Lower lobe of right lung (tissue), 2 donors: ENCODE data around the gene MYBPC3. TPM values are rescaled to one million over a fixed set of nuclear protein-coding genes. Genes with fewer than 3 reads are reported as not detected.

Source experiments
- ATAC-seq, 2 donors: fragments of 200-7000 bp; cut with Tn5 transposase; one replicate each; pipeline ENCODE4 v1.9.1; 2020 to 2022; ENCODE audit warnings: mild to moderate bottlenecking in 2 of 2, moderate library complexity in 2 of 2
- DNase-seq: peaks from one replicate; pipeline ENCODE4 v3.0.0-alpha.2; 2020
- H3K27ac ChIP-seq: fragments of 200-600 bp; one replicate; pipeline ENCODE4 v1.8.0; 2022
- H3K27me3 ChIP-seq: fragments of 200-600 bp; one replicate; pipeline ENCODE4 v1.8.0; 2022; ENCODE audit warnings: low read depth
- H3K36me3 ChIP-seq: fragments of 200-600 bp; one replicate; pipeline ENCODE4 v1.8.0; 2022; ENCODE audit warnings: mild to moderate bottlenecking
- H3K4me1 ChIP-seq: fragments of 200-600 bp; one replicate; pipeline ENCODE4 v1.8.0; 2022
- H3K4me3 ChIP-seq: fragments of 200-600 bp; one replicate; pipeline ENCODE4 v1.8.0; 2022; ENCODE audit warnings: mild to moderate bottlenecking
- H3K9me3 ChIP-seq: fragments of 200-600 bp; one replicate; pipeline ENCODE4 v1.8.0; 2022
- CTCF ChIP-seq: fragments of 200-600 bp; IDR thresholded peaks from one replicate; pipeline ENCODE4 v1.8.0; 2022; ENCODE audit warnings: antibody characterized with exemption, mild to moderate bottlenecking
- intact Hi-C: fragments of 100-400 bp; cut with DNase I; formaldehyde crosslinking; loops from one replicate; pipeline ENCODE4 v1.11.0; 2022
- total RNA-seq: library from RNA; stranded (reverse); fragmentation: NEBNext Ultra II Directional; extraction: Animal tissue kit (Norgen Biotek cat#: 25700); gene quantifications from one replicate; pipeline ENCODE4 v1.2.1, GENCODE V29; 2021
- donor health status: DM: no; HTN: yes; CAD: no; lungs with severe emphysema.

Gene MYBPC3
- total RNA-seq, 1 donor from 2014 or later = 0.86 TPM

DNA sequence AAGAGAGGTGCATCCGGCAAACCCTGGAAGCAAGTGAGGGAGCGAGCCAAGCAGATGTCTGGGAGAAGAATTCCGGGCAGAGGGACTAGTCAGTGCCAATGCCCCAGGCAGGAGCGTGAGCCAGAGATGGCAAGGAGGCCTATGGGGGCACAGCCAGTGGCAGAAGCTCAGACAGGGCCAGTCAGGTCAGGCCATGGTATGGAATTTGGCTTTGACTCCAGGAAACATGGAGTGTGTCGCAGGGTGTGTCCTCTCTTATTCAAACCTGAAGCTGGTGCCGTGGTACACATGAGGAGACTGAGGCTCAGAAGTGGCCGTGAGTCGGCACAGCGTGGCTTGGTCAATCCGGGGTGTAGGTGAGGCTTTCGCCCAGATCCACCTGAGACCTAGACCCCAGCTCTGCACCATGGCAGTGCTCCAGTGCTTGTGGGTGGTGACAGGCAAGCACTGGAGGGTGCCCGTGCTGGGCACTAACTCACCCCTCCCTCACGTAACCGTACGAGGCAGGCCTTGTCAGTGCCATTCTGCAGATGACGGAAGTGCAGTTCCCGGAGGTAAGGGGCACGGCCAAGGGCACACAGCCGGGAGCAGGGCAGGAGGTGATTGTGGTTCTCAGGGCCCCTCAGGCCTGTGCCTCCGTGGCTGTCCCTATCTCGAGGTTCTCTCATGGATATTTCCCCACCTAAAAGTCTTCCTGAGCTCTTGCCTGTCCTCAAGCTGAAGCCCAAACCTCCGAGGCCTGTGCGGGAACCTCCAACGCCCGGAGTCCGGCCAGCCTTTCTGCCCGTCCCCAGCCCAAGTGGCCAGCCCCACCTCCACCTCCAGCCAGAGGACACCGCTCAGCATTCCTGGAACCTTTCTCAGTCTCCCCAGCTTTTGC is 36.4 kb upstream of the MYBPC3 start:
- ATAC-seq (peak in 1 of 2 donors; percentile 2), DNase-seq (peak; percentile 61)
- TF ChIP-seq CTCF = no peak
- H3K27ac ChIP-seq = peak overlapping the region; percentile 93
- H3K4me3 ChIP-seq = no peak overlapping the region
- no peaks in the 10 kb centered on the region for H3K36me3 ChIP-seq
- no peaks in the 10 kb centered on the region for H3K27me3 ChIP-seq
- intact Hi-C loops = no loop called here
- H3K9me3 ChIP-seq = no peaks in the 10 kb centered on the region
- peaks cover 43% of the 10 kb centered on the region for H3K4me1 ChIP-seq

GRCh38 chr11:47387944-47388696 is 35.6 kb upstream of the MYBPC3 start:
- Histone ChIP-seq H3K36me3 (no peaks in the 10 kb centered on the region), H3K4me3 (no peak overlapping the region), H3K27ac (peak overlapping the region; percentile 93), H3K9me3 (no peaks in the 10 kb centered on the region), H3K27me3 (no peaks in the 10 kb centered on the region), H3K4me1 (peaks cover 36% of the 10 kb centered on the region)
- peak; percentile 73 to 77 for ATAC-seq
- peak; percentile 84 for DNase-seq
- intact Hi-C loops = no loop called here
- TF ChIP-seq CTCF = no peak

DNA sequence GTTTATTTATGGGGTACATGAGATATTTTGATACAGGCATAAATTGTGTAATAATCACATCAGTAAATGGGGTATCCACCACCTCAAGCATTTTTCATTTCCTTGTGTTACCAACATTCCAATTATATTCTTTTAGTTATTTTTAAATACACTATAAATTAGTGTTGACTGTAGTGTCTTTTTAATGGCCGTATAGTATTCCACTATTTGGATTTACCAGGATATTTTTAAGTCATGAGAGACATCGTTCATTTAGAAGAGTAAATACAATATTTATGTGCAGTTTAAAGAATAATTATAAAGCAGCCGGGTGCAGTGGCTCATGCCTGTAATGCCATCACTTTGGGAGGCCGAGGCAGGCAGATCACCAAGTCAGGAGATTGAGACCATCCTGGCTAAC is 32.0 kb upstream of the MYBPC3 start:
- intact Hi-C loops = no loop called here
- Histone ChIP-seq H3K27me3 (no peaks in the 10 kb centered on the region), H3K9me3 (no peaks in the 10 kb centered on the region), H3K27ac (no peak overlapping the region), H3K4me3 (no peak overlapping the region), H3K36me3 (no peaks in the 10 kb centered on the region), H3K4me1 (peaks cover 23% of the 10 kb centered on the region)
- DNase-seq (no peak), ATAC-seq (no peak)
- no peak for TF ChIP-seq CTCF

DNA sequence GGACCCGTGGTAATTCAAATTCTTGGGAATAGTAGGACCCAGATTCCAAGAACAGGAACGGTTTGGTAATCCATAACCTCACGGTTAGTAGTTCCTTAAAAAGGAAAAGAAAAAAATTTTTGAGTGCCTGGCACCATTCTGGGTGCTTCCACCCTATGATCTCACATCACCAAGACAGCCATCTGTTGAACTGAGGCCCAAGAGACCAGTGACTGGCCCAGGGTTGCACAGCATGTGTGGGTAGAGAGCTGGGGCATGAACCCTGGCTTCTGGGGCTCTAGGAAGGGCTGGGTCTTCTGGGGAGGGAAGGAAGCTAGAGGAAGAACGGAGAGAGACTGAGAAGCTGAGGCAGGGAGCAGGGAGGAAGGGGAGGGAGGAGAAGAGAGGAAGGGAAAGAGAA is 30.6 kb upstream of the MYBPC3 start:
- Histone ChIP-seq H3K4me1 (peaks cover 10% of the 10 kb centered on the region), H3K4me3 (no peak overlapping the region), H3K36me3 (no peaks in the 10 kb centered on the region), H3K9me3 (no peaks in the 10 kb centered on the region), H3K27me3 (no peaks in the 10 kb centered on the region), H3K27ac (peak overlapping the region; percentile 41)
- intact Hi-C loops = no loop called here
- DNase-seq (peak; percentile 64), ATAC-seq (peak; percentile 65 to 68)
- TF ChIP-seq CTCF = no peak

DNA sequence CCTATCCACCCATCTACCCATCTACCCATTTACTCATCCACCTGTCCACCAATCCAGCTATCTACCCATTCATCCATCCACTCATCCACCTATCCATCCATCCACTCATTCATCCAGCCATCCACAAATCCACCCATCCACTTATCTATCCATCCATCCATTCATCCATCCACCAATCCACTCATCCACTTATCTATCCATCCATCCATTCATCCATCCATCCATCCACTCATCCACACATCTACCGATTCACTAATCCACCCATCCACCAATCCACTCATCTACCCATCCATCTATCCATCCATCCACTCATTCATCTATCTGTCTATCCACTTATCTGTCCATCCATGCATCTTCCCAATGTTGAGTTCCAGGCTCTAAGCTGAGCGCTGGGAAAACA is 27.6 kb upstream of the MYBPC3 start:
- intact Hi-C loops = no loop called here
- H3K36me3 ChIP-seq = no peaks in the 10 kb centered on the region
- ATAC-seq (no peak), DNase-seq (no peak)
- no peak for TF ChIP-seq CTCF
- no peak overlapping the region for H3K4me3 ChIP-seq
- H3K9me3 ChIP-seq = no peaks in the 10 kb centered on the region
- H3K27me3 ChIP-seq = no peaks in the 10 kb centered on the region
- H3K27ac ChIP-seq = no peak overlapping the region
- peaks cover 10% of the 10 kb centered on the region for H3K4me1 ChIP-seq
